ENCODE measurements around the gene ATG10. TPM values are rescaled to one million over a fixed set of nuclear protein-coding genes. Genes with fewer than 3 reads are reported as not detected.

ATG10 gene
- total RNA-seq, 2 donors from 2014 or later, result 6.8 to 8.2 TPM

GRCh38 chr5:82178378-82178777, 206.6 kb downstream of the ATG10 start:
- no peaks in the 10 kb centered on the region for H3K4me1 ChIP-seq
- H3K9ac ChIP-seq (ENCODE audit: low read depth in 2 of 2, low read length in 2 of 2), result no peak overlapping the region
- DNase-seq, result no peak
- H3K9me3 ChIP-seq, result no peaks in the 10 kb centered on the region
- H3K36me3 ChIP-seq, result no peaks in the 10 kb centered on the region
- no peak for TF ChIP-seq CTCF (IDR thresholded peaks at IDR 0.05)
- no peak overlapping the region for H3K4me3 ChIP-seq
- H3K27me3 ChIP-seq, result no peaks in the 10 kb centered on the region
- intact Hi-C loops (cut with DNase I), result no loop called here
- no peak overlapping the region for H3K27ac ChIP-seq

- H3K9me3 ChIP-seq, result no peaks in the 10 kb centered on the region
- intact Hi-C loops (cut with DNase I), result no loop called here
- no peaks in the 10 kb centered on the region for H3K27me3 ChIP-seq
- no peak overlapping the region for H3K9ac ChIP-seq (ENCODE audit: low read depth in 2 of 2, low read length in 2 of 2)
- H3K4me3 ChIP-seq, result no peak overlapping the region
- DNase-seq, result no peak
- no peaks in the 10 kb centered on the region for H3K4me1 ChIP-seq
- no peak for TF ChIP-seq CTCF (IDR thresholded peaks at IDR 0.05)
- H3K27ac ChIP-seq, result no peak overlapping the region
- no peaks in the 10 kb centered on the region for H3K36me3 ChIP-seq
Observed at GRCh38 chr5:82182662-82183061, 210.8 kb downstream of the ATG10 start.

GRCh38 chr5:82183828-82184227, 212.0 kb downstream of the ATG10 start:
- Histone ChIP-seq H3K27ac (no peak overlapping the region), H3K4me1 (no peaks in the 10 kb centered on the region), H3K36me3 (no peaks in the 10 kb centered on the region), H3K9ac (ENCODE audit: low read depth in 2 of 2, low read length in 2 of 2) (no peak overlapping the region), H3K27me3 (no peaks in the 10 kb centered on the region), H3K4me3 (no peak overlapping the region), H3K9me3 (no peaks in the 10 kb centered on the region)
- TF ChIP-seq CTCF (IDR thresholded peaks at IDR 0.05), result no peak
- intact Hi-C loops (cut with DNase I), result no loop called here
- DNase-seq, result no peak

- Histone ChIP-seq H3K4me3 (no peak overlapping the region), H3K9me3 (no peaks in the 10 kb centered on the region), H3K36me3 (no peaks in the 10 kb centered on the region), H3K27me3 (no peaks in the 10 kb centered on the region), H3K27ac (no peak overlapping the region), H3K9ac (ENCODE audit: low read depth in 2 of 2, low read length in 2 of 2) (no peak overlapping the region), H3K4me1 (no peaks in the 10 kb centered on the region)
- intact Hi-C loops (cut with DNase I), result no loop called here
- no peak for TF ChIP-seq CTCF (IDR thresholded peaks at IDR 0.05)
- DNase-seq, result no peak
Observed at GRCh38 chr5:82185851-82186250, 214.0 kb downstream of the ATG10 start.

- no peaks in the 10 kb centered on the region for H3K9me3 ChIP-seq
Observed at GRCh38 chr5:82197550-82197949, 225.7 kb downstream of the ATG10 start.

More at GRCh38 chr5:82197550-82197949, 225.7 kb downstream of the ATG10 start:
- intact Hi-C loops (cut with DNase I), result no loop called here
- no peak overlapping the region for H3K27ac ChIP-seq
- H3K4me3 ChIP-seq, result no peak overlapping the region
- no peak for TF ChIP-seq CTCF (IDR thresholded peaks at IDR 0.05)
- no peak for DNase-seq
- H3K27me3 ChIP-seq, result no peaks in the 10 kb centered on the region
- no peak overlapping the region for H3K9ac ChIP-seq (ENCODE audit: low read depth in 2 of 2, low read length in 2 of 2)
- H3K4me1 ChIP-seq, result no peaks in the 10 kb centered on the region
- no peaks in the 10 kb centered on the region for H3K36me3 ChIP-seq

Data from colonic mucosa (tissue), 4 donors.